GM12873 (cell line): ENCODE results near the gene CTNNA1.

ENCODE experiments used
- TF ChIP-seq, protein P1 (sequence below): IDR thresholded peaks from 2 replicates; pipeline ENCODE4 v1.5.1; 2012; ENCODE audit warnings: low read depth, mild to moderate bottlenecking, moderate library complexity, low read length, control low read depth; ENCODE audit not compliant: insufficient read depth; ENCODE audit errors: missing control alignments

The CTNNA1 gene

GRCh38 chr5:138725818-138726416 is 27.3 kb upstream of the CTNNA1 start:
- TF ChIP-seq, protein P1, sequence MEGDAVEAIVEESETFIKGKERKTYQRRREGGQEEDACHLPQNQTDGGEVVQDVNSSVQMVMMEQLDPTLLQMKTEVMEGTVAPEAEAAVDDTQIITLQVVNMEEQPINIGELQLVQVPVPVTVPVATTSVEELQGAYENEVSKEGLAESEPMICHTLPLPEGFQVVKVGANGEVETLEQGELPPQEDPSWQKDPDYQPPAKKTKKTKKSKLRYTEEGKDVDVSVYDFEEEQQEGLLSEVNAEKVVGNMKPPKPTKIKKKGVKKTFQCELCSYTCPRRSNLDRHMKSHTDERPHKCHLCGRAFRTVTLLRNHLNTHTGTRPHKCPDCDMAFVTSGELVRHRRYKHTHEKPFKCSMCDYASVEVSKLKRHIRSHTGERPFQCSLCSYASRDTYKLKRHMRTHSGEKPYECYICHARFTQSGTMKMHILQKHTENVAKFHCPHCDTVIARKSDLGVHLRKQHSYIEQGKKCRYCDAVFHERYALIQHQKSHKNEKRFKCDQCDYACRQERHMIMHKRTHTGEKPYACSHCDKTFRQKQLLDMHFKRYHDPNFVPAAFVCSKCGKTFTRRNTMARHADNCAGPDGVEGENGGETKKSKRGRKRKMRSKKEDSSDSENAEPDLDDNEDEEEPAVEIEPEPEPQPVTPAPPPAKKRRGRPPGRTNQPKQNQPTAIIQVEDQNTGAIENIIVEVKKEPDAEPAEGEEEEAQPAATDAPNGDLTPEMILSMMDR, result no peak

DNA sequence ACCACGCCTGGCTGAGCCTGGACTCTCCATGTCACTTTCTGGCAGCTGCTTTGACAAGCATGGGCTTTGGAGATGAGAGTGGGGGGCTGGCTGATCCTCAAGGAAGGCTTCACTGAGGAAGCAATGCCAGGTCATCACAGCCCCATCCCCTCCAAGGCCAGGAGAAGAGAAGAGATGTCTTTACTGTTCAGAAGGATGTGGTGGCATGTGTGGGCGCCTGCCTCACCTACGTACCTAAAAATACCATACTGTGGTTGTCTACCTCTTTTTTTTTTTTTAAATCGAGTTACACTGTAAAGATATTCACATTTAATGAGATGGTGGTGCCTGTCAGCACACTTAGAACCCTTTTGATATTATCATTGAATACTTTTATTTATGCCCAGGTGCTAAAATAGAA is 26.4 kb upstream of the CTNNA1 start:
- TF ChIP-seq, protein P1, result no peak

- TF ChIP-seq, protein P1, result no peak
Observed at GRCh38 chr5:138732466-138732865, 20.8 kb upstream of the CTNNA1 start.

DNA sequence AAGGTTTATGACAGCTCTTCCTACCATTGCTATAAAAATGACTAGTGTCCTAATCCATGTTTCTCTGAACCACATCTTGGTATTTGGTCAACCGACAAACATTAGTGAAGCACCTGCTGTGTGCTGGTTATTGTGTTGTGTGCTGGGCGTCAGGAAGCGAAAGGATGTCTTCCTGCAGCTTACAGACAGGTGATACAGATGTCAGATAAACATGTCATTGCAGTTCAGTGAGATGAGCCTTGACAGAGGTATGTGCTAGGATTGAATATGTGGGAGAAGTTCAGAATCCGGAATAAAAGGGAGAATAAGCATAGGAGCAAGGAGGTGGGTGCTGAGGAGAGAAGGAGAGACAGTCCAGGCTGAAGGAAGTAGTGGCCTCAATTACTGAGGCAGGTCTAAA is 20.3 kb upstream of the CTNNA1 start:
- TF ChIP-seq, protein P1, result no peak

- TF ChIP-seq, protein P1, result no peak
Observed at GRCh38 chr5:138733509-138733908, 19.7 kb upstream of the CTNNA1 start.

GRCh38 chr5:138736293-138736692 is 16.9 kb upstream of the CTNNA1 start:
- TF ChIP-seq, protein P1, result no peak

- TF ChIP-seq, protein P1, result no peak
Observed at GRCh38 chr5:138737494-138738265, 15.5 kb upstream of the CTNNA1 start.
